Right lobe of liver (tissue), 6 donors: ENCODE measurements around the gene SPATA2. TPM values are rescaled to one million over a fixed set of nuclear protein-coding genes. Genes with fewer than 3 reads are reported as not detected.

ENCODE experiments used
- ATAC-seq, 4 donors: fragments of 200-7000 bp; cut with Tn5 transposase; one replicate each; pipeline ENCODE4 v1.9.1; 2020; ENCODE audit warnings: mild to moderate bottlenecking in 4 of 4, moderate library complexity in 4 of 4
- DNase-seq, 3 donors: peaks; one replicate each; pipeline ENCODE4 v3.0.0-alpha.2; 2020
- H3K27ac ChIP-seq, 3 donors: fragments of 200-600 bp; one replicate each; pipeline ENCODE4 v1.8.0; 2022
- H3K27me3 ChIP-seq, 2 donors: fragments of 200-600 bp; one replicate each; pipeline ENCODE4 v1.8.0; 2022
- H3K36me3 ChIP-seq, 4 donors: fragments of 200-600 bp; sonication (generic) in 1 of 4; one replicate each; pipeline versions ENCODE4 v1.5.1 to v1.8.0; 2017 to 2022; ENCODE audit warnings: control low read depth in 1 of 4
- H3K4me1 ChIP-seq, 4 donors: fragments of 200-600 bp; sonication (generic) in 1 of 4; one replicate each; pipeline versions ENCODE4 v1.5.1 to v1.8.0; 2017 to 2022; ENCODE audit warnings: control low read depth in 1 of 4
- H3K4me3 ChIP-seq, 3 donors: fragments of 200-600 bp; one replicate each; pipeline ENCODE4 v1.8.0; 2022
- H3K9me3 ChIP-seq, 4 donors: fragments of 200-600 bp; sonication (generic) in 1 of 4; one replicate each; pipeline versions ENCODE4 v1.5.1 to v1.8.0; 2017 to 2022; ENCODE audit warnings: control low read depth in 1 of 4
- CTCF ChIP-seq, 4 donors: fragments of 200-600 bp in 3 of 4; fragments of 450-650 bp in 1 of 4; IDR thresholded peaks; one replicate each; pipeline versions ENCODE4 v1.5.1 to v1.8.0; 2016 to 2022; ENCODE audit warnings: antibody characterized with exemption in 4 of 4, mild to moderate bottlenecking in 2 of 4
- POLR2A ChIP-seq: fragments of 450-650 bp; IDR thresholded peaks from one replicate; pipeline ENCODE4 v1.6.1; 2017; ENCODE audit warnings: antibody characterized with exemption, mild to moderate bottlenecking
- WGBS: methylation state at CpG from one replicate; pipeline ENCODE4 v1.1.6; 2018; ENCODE audit warnings: low coverage, low lambda C conversion rate; ENCODE audit not compliant: insufficient coverage; ENCODE audit errors: missing lambda C conversion rate; 5-methylcytosine and 5-hydroxymethylcytosine counted together
- intact Hi-C, 2 donors: fragments of 100-400 bp; cut with DNase I; formaldehyde crosslinking; loops; one replicate each; pipeline versions ENCODE4 v1.11.2 to v1.14.1; 2022
- total RNA-seq, 6 experiments: library from RNA; depleted of rRNA in 2 of 6; stranded (reverse); fragments of >200 nt in 2 of 6; fragmentation: NEBNext Ultra II Directional in 3 of 6; extraction: Animal tissue kit (Norgen Biotek cat#: 25700) in 3 of 6; gene quantifications; one replicate each; pipeline versions ENCODE4 v1.1.0 to v1.2.4, GENCODE V29; 2016 to 2023
- donor health status: DM: no; HTN: yes; CAD: no.
- donor health status: DM: no; HTN: no; CAD: no.
- donor health status: DM: no; HTN: no; CAD: no.
- donor health status: DM: no; HTN: yes; CAD: no.
- donor health status: DM: no; HTN: yes; CAD: no.

Gene SPATA2
- total RNA-seq, 6 experiments from 2014 or later, result 1.9 to 3.6 (median 2.9) TPM

GRCh38 chr20:49867453-49868215, 47.7 kb downstream of the SPATA2 start:
- DNase-seq (no peak), ATAC-seq (no peak)
- intact Hi-C loops, result no loop called here
- H3K4me3 ChIP-seq, result no peak overlapping the region
- no peak for TF ChIP-seq POLR2A
- TF ChIP-seq CTCF (IDR thresholded peaks at IDR 0.05), result no peak
- no peaks in the 10 kb centered on the region for H3K9me3 ChIP-seq
- H3K27ac ChIP-seq, result no peak overlapping the region
- H3K4me1 ChIP-seq, result no peaks in the 10 kb centered on the region
- WGBS, result 90% methylated on average over 9 of the region's 9 CpGs
- peaks cover 0 to 32% (median 4%) of the 10 kb centered on the region in 4 donors for H3K36me3 ChIP-seq
- H3K27me3 ChIP-seq, result no peaks in the 10 kb centered on the region

- TF ChIP-seq CTCF (IDR thresholded peaks at IDR 0.05) (peak in 1 of 4 donors; percentile 1), POLR2A (no peak)
- H3K27me3 ChIP-seq, result no peaks in the 10 kb centered on the region
- WGBS, result 70% methylated on average over 6 of the region's 8 CpGs
- H3K9me3 ChIP-seq, result no peaks in the 10 kb centered on the region
- peak in 1 of 4 donors; percentile 55 for ATAC-seq
- peaks cover 0 to 28% (median 1%) of the 10 kb centered on the region in 4 donors for H3K36me3 ChIP-seq
- no peak overlapping the region for H3K4me3 ChIP-seq
- DNase-seq, result no peak
- H3K4me1 ChIP-seq, result no peaks in the 10 kb centered on the region
- intact Hi-C loops, result no loop called here
- H3K27ac ChIP-seq, result no peak overlapping the region
Measured at GRCh38 chr20:49866051-49866450, 49.3 kb downstream of the SPATA2 start.

GRCh38 chr20:49865559-49865958, 49.8 kb downstream of the SPATA2 start:
- no peaks in the 10 kb centered on the region for H3K27me3 ChIP-seq
- WGBS, result 92% methylated on average over 2 of the region's 7 CpGs
- H3K9me3 ChIP-seq, result no peaks in the 10 kb centered on the region
- H3K36me3 ChIP-seq, result peaks cover 0 to 27% (median 1%) of the 10 kb centered on the region in 4 donors
- H3K4me3 ChIP-seq, result no peak overlapping the region
- ATAC-seq, result peak in 1 of 4 donors; percentile 36
- DNase-seq, result peak in 1 of 3 donors; percentile 31
- intact Hi-C loops, result no loop called here
- no peak for TF ChIP-seq POLR2A
- TF ChIP-seq CTCF (IDR thresholded peaks at IDR 0.05), result peak in 1 of 4 donors; percentile 9
- no peaks in the 10 kb centered on the region for H3K4me1 ChIP-seq
- H3K27ac ChIP-seq, result no peak overlapping the region

GRCh38 chr20:49863666-49864065, 51.7 kb downstream of the SPATA2 start:
- DNase-seq (no peak), ATAC-seq (no peak)
- no peak overlapping the region for H3K4me3 ChIP-seq
- peaks cover 0 to 21% (median 1%) of the 10 kb centered on the region in 4 donors for H3K36me3 ChIP-seq
- no peaks in the 10 kb centered on the region for H3K4me1 ChIP-seq
- TF ChIP-seq CTCF (IDR thresholded peaks at IDR 0.05) (no peak), POLR2A (no peak)
- 93% methylated on average over 6 of the region's 6 CpGs for WGBS
- no peaks in the 10 kb centered on the region for H3K27me3 ChIP-seq
- intact Hi-C loops, result no loop called here
- no peak overlapping the region for H3K27ac ChIP-seq
- H3K9me3 ChIP-seq, result no peaks in the 10 kb centered on the region
